PC-3 (cell line): ENCODE data around the gene HDAC4. TPM values are rescaled to one million over a fixed set of nuclear protein-coding genes. Genes with fewer than 3 reads are reported as not detected.

Source experiments
- ATAC-seq: fragments of 200-7000 bp; cut with Tn5 transposase; 2 replicates; pipeline ENCODE4 v1.9.1; 2020; ENCODE audit warnings: mild to moderate bottlenecking, moderate library complexity
- BruUV-seq: library from RNA; stranded (reverse); fragments of 400-500 nt; replicated peaks from 2 replicates; lab custom pipeline; 2021; lab: Mats Ljungman, UMichigan
- CTCF ChIA-PET: fragments of 300-600 bp; sonication (Branson Sonifier 250); formaldehyde crosslinking; loops from one replicate; lab custom pipeline; 2022; ENCODE audit warnings: antibody characterized with exemption; lab: Charles Lee
- POLR2A ChIA-PET: fragments of 300-600 bp; sonication (Branson Sonifier 250); formaldehyde crosslinking; loops from one replicate; lab custom pipeline; 2022; ENCODE audit warnings: antibody characterized with exemption; ENCODE audit not compliant: unreplicated experiment; lab: Charles Lee
- DNase-seq: peaks from one replicate; pipeline ENCODE4 v3.0.0-alpha.2; 2015
- H2AFZ ChIP-seq: fragments of 300-600 bp; sonication (generic); 2 replicates; pipeline ENCODE4 v1.6.0; 2016; ENCODE audit warnings: antibody characterized with exemption, low read length
- H3F3A ChIP-seq: fragments of 300-600 bp; sonication (generic); one replicate; pipeline ENCODE4 v1.6.0; 2017; ENCODE audit warnings: antibody characterized with exemption, low read length, control low read depth, mild to moderate bottlenecking; ENCODE audit not compliant: unreplicated experiment
- H3K27ac ChIP-seq: fragments of 300-600 bp; sonication (generic); 2 replicates; pipeline ENCODE4 v1.5.1; 2016; ENCODE audit warnings: mild to moderate bottlenecking, low read length
- H3K27me3 ChIP-seq: fragments of 300-600 bp; sonication (generic); 2 replicates; pipeline ENCODE4 v1.6.1; 2016; ENCODE audit warnings: low read length, mixed read lengths
- H3K36me3 ChIP-seq: fragments of 300-600 bp; sonication (generic); 2 replicates; pipeline ENCODE4 v1.6.1; 2016; ENCODE audit warnings: low read depth, mixed run types, low read length, mixed read lengths
- H3K4me1 ChIP-seq: fragments of 300-600 bp; sonication (generic); 2 replicates; pipeline ENCODE4 v1.5.1; 2016; ENCODE audit warnings: low read length; ENCODE audit not compliant: insufficient read depth
- H3K4me2 ChIP-seq: fragments of 300-600 bp; sonication (generic); 2 replicates; pipeline ENCODE4 v1.6.0; 2016; ENCODE audit warnings: low read length
- H3K4me3 ChIP-seq: fragments of 300-600 bp; sonication (generic); 2 replicates; pipeline ENCODE4 v1.5.1; 2016; ENCODE audit warnings: mild to moderate bottlenecking, low read length, mixed read lengths
- H3K79me2 ChIP-seq: fragments of 300-600 bp; sonication (generic); 2 replicates; pipeline ENCODE4 v1.6.1; 2017; ENCODE audit warnings: low read length, mixed read lengths
- H3K9ac ChIP-seq: fragments of 300-600 bp; sonication (generic); 2 replicates; pipeline ENCODE4 v1.6.0; 2016; ENCODE audit warnings: mild to moderate bottlenecking, low read length
- H3K9me2 ChIP-seq: fragments of 300-600 bp; sonication (generic); replicated peaks from 2 replicates; pipeline ENCODE4 v1.6.1; 2016; ENCODE audit warnings: mixed run types, low read length, mixed read lengths
- H3K9me3 ChIP-seq: fragments of 300-600 bp; sonication (generic); 2 replicates; pipeline ENCODE4 v1.6.1; 2016; ENCODE audit warnings: low read length, mixed read lengths
- H4K20me1 ChIP-seq: fragments of 300-600 bp; sonication (generic); 2 replicates; pipeline ENCODE4 v1.6.1; 2016; ENCODE audit warnings: low read length, mixed read lengths
- EZH2 ChIP-seq: fragments of 300-600 bp; sonication (generic); IDR thresholded peaks from one replicate; pipeline ENCODE4 v1.6.1; 2017; ENCODE audit warnings: antibody characterized with exemption, mild to moderate bottlenecking, low read length; ENCODE audit not compliant: unreplicated experiment
- EZH2phosphoT487 ChIP-seq: fragments of 300-600 bp; sonication (generic); IDR thresholded peaks from 2 replicates; pipeline ENCODE4 v1.6.1; 2018; ENCODE audit warnings: mild to moderate bottlenecking, antibody characterized with exemption, low read length, borderline replicate concordance
- intact Hi-C: fragments of 100-400 bp; cut with micrococcal nuclease; formaldehyde crosslinking; loops from 2 replicates; pipeline ENCODE4 v1.9.0; 2023
- total RNA-seq: library from RNA; depleted of rRNA; stranded (reverse); fragments of >200 nt; gene quantifications from 2 replicates; pipeline ENCODE4 v1.2.3, GENCODE V29; 2014
- TF ChIP-seq, protein P1 (sequence below): fragments of 300-600 bp; sonication (generic); conservative IDR thresholded peaks from 2 replicates; pipeline ENCODE4 v1.5.1; 2017; ENCODE audit warnings: antibody characterized with exemption, low read depth, mild to moderate bottlenecking, low read length

The HDAC4 gene
- total RNA-seq, 1 experiment from 2014 or later: 8.5 TPM

DNA sequence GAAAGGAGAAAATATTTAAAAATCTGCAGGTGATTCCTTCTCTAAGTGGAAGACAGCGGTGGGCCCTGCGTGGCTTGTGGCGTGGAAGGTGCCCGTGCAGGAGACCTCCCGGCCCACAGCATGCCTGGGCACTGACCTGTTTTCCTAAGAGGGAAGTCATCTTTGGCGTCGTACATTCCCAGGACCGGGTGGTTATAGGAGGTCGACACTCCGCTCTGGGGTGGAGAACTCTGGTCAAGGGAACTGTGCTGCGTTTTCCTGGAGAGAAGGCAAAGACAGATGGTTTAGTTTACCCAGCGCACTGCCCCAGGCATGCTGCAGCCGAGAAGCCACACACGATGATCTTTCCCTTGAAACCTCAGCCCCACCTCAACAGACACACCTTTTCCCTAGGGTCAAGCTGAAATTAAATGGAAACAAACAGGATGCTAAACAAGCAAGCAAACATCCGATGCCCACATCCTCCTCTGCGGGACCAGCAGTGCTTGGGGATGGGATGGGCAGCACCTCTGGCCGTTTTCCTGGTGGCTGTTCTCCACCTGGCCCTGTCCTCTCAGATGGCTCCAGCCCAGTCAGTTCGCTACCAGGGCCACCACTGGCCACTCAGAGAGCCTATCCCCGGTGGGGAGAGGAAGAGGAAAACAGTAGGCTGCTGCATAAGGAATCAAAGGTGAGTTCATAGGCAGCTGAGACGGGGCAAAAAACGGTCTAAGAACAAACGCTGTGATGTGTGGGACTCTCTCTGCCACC, 244.1 kb downstream of the HDAC4 start:
- no TSS peak for BruUV-seq

GRCh38 chr2:239155806-239156480, 244.9 kb downstream of the HDAC4 start:
- POLR2A ChIA-PET: no interaction called here
- Histone ChIP-seq H3K9me3 (no peaks in the 10 kb centered on the region), H3K4me2 (no peak overlapping the region), H3K79me2 (no peaks in the 10 kb centered on the region), H2AFZ (no peak overlapping the region), H3K4me3 (no peak overlapping the region), H3K36me3 (no peaks in the 10 kb centered on the region), H3K4me1 (no peaks in the 10 kb centered on the region), H3K9me2 (no peaks in the 10 kb centered on the region), H3F3A (no peaks in the 10 kb centered on the region), H3K27ac (no peak overlapping the region), H3K27me3 (no peaks in the 10 kb centered on the region), H3K9ac (no peak overlapping the region), H4K20me1 (no peaks in the 10 kb centered on the region)
- TF ChIP-seq, protein P1, sequence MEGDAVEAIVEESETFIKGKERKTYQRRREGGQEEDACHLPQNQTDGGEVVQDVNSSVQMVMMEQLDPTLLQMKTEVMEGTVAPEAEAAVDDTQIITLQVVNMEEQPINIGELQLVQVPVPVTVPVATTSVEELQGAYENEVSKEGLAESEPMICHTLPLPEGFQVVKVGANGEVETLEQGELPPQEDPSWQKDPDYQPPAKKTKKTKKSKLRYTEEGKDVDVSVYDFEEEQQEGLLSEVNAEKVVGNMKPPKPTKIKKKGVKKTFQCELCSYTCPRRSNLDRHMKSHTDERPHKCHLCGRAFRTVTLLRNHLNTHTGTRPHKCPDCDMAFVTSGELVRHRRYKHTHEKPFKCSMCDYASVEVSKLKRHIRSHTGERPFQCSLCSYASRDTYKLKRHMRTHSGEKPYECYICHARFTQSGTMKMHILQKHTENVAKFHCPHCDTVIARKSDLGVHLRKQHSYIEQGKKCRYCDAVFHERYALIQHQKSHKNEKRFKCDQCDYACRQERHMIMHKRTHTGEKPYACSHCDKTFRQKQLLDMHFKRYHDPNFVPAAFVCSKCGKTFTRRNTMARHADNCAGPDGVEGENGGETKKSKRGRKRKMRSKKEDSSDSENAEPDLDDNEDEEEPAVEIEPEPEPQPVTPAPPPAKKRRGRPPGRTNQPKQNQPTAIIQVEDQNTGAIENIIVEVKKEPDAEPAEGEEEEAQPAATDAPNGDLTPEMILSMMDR: no peak
- TF ChIP-seq EZH2 (no peak), EZH2phosphoT487 (no peak)
- CTCF ChIA-PET: interaction anchor here (0.6 kb wide), 1 partner anchor 20 kb away, joined by 3 read pairs; no protein-coding TSS in a partner anchor
- intact Hi-C loops: no loop called here
- no TSS peak for BruUV-seq
- DNase-seq: no peak
- no peak for ATAC-seq

More for the DNA sequence above, 244.1 kb downstream of the HDAC4 start:
- Histone ChIP-seq H3K27ac (no peak overlapping the region), H3K4me1 (no peaks in the 10 kb centered on the region), H3K4me2 (no peak overlapping the region), H3K9me3 (no peaks in the 10 kb centered on the region), H3K4me3 (no peak overlapping the region), H2AFZ (no peak overlapping the region), H3K36me3 (no peaks in the 10 kb centered on the region), H4K20me1 (no peaks in the 10 kb centered on the region), H3K79me2 (no peaks in the 10 kb centered on the region), H3F3A (no peaks in the 10 kb centered on the region), H3K9me2 (no peaks in the 10 kb centered on the region), H3K9ac (no peak overlapping the region), H3K27me3 (no peaks in the 10 kb centered on the region)
- ChIA-PET CTCF (interaction anchor here (0.6 kb wide), 1 partner anchor 21 kb away, joined by 3 read pairs; no protein-coding TSS in a partner anchor), POLR2A (no interaction called here)
- ATAC-seq (no peak), DNase-seq (no peak)
- intact Hi-C loops: no loop called here
- TF ChIP-seq EZH2: no peak
- TF ChIP-seq, protein P1: no peak
- no peak for TF ChIP-seq EZH2phosphoT487
